PC-3 (cell line): ENCODE measurements around the gene ATP12A.

Experiments used
- EZH2phosphoT487 ChIP-seq: fragments of 300-600 bp; sonication (generic); IDR thresholded peaks from 2 replicates; pipeline ENCODE4 v1.6.1; 2018; ENCODE audit warnings: mild to moderate bottlenecking, antibody characterized with exemption, low read length, borderline replicate concordance
- TF ChIP-seq, protein P1 (sequence below): fragments of 300-600 bp; sonication (generic); conservative IDR thresholded peaks from 2 replicates; pipeline ENCODE4 v1.5.1; 2017; ENCODE audit warnings: antibody characterized with exemption, low read depth, mild to moderate bottlenecking, low read length

DNA sequence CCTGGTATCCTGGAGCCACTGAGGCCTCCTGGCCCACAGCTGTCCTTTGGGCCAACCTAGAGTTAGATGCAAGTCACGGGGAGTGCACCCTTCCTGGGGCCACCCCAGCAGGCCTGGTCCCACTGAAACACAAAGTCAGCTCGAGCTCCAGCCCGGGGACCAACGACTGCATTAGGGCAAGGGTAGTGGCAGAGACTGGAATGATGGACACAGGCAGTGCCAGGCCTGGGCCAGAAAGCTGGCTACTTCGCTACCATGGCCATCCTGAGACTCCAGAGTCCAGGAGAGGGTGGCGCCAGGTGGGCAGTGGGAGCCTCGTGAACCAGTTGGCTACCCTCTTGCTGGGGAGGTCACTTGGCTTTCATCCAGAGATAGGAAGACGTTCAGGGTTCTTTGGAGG is 61.6 kb downstream of the ATP12A start:
- TF ChIP-seq, protein P1, sequence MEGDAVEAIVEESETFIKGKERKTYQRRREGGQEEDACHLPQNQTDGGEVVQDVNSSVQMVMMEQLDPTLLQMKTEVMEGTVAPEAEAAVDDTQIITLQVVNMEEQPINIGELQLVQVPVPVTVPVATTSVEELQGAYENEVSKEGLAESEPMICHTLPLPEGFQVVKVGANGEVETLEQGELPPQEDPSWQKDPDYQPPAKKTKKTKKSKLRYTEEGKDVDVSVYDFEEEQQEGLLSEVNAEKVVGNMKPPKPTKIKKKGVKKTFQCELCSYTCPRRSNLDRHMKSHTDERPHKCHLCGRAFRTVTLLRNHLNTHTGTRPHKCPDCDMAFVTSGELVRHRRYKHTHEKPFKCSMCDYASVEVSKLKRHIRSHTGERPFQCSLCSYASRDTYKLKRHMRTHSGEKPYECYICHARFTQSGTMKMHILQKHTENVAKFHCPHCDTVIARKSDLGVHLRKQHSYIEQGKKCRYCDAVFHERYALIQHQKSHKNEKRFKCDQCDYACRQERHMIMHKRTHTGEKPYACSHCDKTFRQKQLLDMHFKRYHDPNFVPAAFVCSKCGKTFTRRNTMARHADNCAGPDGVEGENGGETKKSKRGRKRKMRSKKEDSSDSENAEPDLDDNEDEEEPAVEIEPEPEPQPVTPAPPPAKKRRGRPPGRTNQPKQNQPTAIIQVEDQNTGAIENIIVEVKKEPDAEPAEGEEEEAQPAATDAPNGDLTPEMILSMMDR, result no peak
- no peak for TF ChIP-seq EZH2phosphoT487
